ENCODE measurements around the gene HSPA1B.
"Not testable (repeated sequence)": the region's sequence is repeated elsewhere in the genome, so short reads cannot be mapped to it uniquely, and the experiment has no call there.

Gene HSPA1B

DNA sequence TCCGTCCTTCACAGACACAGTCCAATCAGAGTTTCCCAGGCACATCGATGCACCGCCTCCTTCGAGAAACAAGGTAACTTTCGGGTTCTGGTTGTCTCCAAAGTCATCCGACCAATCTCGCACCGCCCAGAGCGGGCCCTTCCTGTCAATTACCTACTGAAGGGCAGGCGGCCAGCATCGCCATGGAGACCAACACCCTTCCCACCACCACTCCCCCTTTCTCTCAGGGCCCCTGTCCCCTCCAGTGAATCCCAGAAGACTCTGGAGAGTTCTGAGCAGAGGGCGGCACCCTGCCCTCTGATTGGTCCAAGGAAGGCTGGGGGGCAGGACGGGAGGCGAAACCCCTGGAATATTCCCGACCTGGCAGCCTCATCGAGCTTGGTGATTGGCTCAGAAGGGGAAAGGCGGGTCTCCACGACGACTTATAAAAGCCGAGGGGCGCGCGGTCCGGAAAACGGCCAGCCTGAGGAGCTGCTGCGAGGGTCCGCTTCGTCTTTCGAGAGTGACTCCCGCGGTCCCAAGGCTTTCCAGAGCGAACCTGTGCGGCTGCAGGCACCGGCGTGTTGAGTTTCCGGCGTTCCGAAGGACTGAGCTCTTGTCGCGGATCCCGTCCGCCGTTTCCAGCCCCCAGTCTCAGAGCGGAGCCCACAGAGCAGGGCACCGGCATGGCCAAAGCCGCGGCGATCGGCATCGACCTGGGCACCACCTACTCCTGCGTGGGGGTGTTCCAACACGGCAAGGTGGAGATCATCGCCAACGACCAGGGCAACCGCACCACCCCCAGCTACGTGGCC, at the start of gene HSPA1B:
Gene HSPA1B (plus strand): TSS at position 453 of the 794 bp plus-strand sequence. CDS start 213 bp downstream, at position 666.
- DNase-seq (ENCODE audit: low read depth in 2 of 2) = peak; percentile 80 to 82

DNA sequence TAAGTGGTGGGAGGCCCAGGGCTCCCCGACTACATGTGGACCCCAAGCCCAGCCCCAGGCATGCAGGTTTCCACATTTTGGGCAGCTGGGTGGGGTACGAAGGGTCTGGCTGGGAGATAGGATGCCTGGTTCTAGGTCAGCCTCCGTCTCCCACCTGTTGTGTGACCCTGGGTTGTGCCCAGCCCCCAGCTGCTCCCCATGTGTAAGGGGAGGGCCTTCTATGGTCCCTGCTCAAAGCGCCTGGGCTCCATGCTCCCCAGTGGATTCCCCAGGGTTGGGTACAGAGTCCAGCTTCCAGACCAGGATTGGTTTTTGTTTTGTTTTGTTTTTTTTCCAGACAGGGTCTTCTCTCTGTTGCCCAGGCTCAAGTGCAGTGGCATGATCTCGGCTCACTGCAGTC, 49.3 kb upstream of the HSPA1B start:
- no peak for DNase-seq (ENCODE audit: low read depth in 2 of 2)

DNA sequence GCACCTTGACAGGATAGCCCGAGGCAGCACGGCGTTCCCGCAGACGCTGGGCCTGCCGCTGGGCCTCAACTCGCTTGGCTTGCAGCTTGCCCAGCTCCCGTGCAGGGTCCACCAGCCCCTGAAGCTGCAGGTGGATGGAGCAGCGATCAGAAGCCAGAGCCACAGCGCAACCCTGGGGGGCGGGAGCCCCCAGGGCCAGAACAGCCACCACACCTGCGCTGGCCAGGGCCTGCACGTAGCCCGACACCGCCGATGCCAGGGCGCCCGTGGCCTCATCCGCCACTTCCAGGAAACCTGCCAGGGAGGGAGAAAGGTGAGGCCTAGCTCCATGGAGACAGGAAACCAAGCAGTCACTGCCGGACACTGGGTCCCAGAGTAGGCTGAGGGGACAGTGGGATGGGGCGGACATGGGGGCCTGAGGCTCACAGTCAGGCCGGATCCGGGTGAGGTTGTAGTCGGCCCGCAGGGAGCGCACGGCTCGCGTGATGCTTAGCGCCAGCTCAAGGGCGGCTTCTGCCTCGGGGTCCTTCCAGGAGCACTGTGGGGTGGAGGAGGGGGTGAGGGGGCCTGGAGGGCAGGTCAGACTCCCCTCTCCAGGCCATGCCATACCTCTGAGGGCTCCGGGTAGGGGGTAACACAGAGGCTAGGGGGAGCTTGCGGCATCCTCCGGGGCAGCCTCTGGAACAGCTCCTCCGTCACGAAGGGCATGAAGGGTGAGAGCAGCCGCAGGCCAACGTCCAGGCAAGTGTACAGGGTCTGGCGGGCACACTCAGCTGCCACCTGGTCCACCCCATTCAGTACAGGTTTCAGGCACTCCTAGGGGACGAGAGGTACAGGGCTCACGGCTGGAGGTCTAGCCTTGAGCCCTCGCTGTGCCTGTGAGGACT, 48.3 kb upstream of the HSPA1B start:
- no peak for DNase-seq (ENCODE audit: low read depth in 2 of 2)

DNA sequence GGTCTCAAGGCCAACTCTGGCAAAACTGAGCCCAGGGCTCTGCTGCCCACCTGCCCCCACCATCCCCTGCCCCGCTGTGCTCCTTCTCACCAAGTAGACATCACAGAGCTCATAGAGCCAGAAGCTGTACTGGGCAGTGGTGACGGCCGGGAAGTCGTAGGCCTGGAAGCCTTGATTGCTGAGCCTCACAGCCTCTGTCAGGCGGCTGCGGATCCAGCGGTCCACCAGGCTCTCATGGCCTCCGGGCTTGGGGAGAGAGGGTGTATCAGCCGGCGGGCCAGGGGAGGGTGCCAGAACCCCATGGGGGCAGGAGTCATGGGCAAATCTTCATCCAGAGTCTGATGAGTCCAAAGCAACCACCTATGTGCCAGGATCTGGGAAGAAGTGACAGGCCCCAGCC, 47.6 kb upstream of the HSPA1B start:
- DNase-seq (ENCODE audit: low read depth in 2 of 2) = no peak

DNA sequence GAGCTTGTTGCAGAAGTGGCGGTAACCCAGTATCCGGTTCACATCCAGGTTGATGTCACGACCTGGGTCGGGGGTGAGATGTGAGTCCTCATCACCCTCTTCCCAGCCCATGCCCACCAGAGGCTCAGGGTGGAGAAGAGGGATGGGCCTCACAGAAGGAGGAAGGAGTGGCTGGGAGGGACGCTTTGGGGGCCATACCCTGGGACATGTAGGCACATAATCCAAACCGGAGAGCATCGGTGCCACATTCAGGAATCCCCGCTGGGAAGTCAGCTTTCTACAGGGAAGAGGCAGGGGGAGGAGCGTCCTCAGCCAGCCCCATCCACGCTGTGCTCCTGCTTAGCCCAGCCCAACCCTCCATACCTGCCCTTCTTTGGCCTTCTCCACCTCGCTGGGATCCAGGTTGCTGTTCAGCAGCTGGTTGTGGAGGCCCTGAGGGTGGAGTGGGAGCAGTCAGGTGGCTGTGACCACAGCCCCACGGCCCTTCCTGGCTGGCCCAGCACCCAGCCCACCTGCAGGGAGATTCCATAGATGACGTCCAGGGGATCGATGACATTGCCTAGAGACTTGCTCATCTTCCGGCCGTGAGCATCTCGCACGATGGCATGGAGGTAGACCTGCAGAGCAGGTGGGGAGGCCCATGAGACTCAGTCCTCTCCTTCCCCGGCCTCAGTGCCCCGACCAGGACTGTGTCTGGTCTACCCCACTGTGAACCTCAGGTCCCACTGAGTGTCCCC, 46.9 kb upstream of the HSPA1B start:
- no peak for DNase-seq (ENCODE audit: low read depth in 2 of 2)

DNA sequence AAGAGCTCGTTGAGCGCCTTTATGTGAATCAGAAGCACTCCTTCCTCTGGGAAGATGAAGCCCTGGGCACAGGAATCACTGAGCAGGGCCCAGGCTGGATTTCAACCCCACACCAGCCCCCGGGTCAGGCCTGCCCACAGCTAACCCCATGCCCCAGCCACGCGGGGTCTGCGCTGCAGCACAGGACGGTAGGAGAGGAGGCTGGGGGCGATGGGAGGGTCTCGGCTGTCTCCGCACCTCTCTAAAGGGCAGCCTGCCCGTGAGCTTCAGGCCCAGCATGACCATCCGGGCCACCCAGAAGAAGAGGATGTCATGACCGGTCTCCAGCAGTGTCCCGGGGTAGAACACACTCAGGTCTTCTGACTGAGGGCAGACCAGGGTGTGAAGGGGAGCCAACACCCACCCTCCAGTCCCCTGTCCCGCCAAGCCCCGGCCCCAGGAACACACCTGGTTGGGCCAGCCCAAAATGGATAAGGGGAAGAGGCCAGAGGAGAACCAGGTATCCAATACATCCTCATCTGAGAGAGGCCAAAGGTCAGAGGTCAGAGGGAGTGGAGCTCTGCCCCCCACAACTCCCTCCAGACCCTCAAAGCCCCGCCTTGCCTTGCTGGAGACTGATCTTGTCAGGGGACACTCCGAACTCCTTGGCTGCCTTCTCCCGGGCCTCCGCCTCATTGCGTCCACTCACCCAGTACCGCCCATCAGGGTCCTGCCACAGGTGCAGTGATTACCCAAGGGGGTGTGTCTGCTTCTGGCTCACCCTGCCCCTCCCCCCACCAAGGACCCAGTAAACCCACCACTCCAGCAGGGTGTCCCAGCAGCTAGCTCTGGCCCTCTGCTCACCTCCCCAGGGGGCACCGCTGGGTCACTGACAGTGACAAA, 46.1 kb upstream of the HSPA1B start:
- DNase-seq (ENCODE audit: low read depth in 2 of 2) = no peak

DNA sequence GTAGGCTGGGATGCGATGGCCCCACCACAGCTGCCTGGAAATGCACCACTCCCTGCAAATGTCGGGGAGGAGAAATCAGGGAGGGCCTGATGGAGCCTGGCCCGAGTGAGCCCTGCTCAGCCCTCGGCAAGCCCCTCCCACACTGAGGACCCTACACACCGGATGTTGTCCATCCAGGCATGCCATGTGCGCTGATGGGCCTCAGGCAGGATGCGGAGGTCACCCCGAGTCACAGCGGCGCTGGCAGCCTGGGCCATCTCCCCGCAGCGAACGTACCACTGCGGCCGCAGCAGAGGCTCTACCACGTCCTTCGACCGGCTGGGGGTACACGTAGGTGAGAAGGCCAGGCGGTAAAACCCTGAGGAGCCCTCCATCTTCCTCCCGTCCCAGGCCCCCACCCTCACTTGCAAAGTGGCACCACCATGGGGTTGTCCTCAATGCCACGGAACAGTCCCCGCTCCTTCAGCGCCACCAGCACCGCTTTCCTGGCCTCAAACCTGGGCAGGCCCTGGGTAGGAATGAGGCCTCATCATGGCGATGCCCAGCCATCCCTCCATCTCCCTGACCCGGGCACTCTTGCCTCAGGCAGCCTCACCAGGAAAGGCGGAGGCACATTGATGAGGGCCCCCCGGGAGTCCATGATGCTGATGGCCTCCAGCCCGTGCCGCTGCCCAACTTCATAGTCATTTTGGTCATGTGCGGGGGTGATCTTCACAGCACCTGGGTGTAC, 45.2 kb upstream of the HSPA1B start:
- no peak for DNase-seq (ENCODE audit: low read depth in 2 of 2)

DNA sequence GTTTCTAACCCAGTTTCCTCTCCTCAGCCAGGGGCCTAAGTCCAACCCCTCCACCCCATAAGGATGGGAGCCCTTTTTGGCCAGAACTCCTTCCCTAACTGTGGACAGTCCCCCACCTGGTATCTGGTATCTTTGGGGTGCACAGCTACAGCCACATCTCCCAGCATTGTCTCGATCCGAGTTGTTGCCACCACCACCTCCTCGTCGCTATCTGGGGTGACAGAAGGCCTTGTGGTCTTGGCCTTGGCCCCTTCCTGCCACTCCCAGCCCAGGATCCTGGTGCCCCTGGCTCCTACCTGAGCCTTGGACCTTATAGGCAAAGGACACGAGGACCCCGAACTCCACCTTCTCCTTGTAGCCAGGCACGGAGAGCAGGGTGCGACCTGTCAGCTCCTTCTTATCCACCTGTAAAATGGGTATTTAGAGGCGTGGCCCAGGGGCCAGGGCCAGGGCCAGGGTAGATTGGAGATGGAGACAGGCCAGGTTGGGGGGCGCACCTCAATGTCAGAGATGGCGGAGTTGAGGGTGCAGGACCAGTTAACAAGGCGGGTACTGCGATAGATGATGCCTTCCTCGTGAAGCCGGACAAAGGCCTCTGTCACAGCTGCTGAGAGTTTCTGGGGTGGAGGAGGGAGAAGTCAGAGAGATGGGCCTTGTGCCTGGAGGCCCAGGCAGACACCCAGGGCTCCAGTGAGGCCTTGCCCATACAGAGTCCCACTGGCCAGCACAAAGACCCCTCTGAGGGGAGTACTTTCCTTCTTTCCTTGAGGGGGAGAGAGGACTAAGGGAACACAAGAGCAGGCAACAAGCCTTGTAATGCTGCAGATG, 43.2 kb upstream of the HSPA1B start:
- DNase-seq (ENCODE audit: low read depth in 2 of 2) = no peak

DNA sequence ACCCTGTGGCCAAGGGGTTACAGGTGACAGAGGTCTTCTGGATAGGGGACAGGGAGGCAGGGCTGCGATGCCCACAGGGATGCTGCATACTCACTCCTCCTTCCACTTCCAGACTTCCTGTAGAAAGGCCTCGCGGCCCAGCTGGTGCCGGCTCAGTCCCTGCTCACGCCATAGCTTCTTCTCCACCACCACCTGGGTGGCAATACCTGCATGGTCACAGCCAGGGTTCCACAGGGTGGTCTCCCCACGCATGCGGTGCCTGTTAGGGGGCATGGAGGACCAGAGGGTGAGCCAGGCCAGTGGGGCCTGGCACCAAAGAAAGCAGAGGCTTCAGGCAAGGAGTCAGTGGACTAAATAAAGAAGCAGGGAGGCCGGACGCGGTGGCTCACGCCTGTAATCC, 42.1 kb upstream of the HSPA1B start:
- DNase-seq (ENCODE audit: low read depth in 2 of 2) = no peak

DNA sequence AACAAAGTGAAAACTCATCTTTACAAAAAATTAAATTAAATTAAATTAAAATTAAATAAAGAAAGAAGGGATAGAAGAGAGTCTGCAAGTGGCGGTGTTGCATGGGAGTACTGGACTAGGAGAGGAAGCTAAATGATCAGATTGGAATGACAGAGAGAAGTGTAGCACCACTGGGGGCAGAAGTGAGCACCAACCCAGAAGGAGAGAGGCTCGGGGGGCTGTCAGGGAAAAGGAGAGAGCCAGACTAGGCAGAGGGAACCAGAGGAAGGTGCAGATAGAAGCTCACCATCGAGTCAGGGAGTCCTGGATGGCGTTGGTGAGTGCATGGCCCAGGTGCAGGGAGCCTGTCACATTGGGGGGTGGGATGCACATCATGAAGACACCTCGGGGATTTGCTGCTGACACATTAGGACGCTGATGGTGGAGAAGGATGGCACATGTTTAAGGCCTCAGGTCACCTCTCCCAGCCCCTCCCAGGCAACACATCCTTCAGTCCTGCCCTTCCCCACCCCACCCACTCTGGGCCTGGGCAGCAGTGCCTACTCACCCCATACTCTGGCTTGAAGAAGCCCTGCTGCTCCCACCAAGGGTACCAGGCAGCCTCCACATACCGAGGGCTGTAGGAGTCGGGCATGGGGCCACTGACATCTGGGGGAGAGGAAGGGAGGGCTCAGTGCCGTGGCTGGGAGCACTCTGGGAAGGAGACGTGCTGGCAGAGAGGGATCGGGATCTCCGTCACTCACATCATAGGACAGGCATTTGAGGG, 36.0 kb upstream of the HSPA1B start:
- no peak for DNase-seq (ENCODE audit: low read depth in 2 of 2)

DNA sequence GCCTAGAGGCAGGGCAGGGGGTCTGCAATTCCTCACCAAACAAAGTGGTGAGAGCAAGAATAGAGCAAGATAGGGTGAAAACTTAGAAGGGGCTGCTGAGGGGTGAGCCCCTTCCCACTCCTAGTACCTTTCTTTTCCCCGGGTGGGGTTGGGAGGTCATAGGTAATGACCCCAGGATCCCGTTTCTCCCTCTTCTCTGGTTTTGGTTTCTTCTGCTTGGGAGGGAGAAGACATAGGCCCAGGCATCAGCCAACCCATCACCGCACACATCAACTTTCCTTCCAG, 35.5 kb upstream of the HSPA1B start:
- no peak for DNase-seq (ENCODE audit: low read depth in 2 of 2)

DNA sequence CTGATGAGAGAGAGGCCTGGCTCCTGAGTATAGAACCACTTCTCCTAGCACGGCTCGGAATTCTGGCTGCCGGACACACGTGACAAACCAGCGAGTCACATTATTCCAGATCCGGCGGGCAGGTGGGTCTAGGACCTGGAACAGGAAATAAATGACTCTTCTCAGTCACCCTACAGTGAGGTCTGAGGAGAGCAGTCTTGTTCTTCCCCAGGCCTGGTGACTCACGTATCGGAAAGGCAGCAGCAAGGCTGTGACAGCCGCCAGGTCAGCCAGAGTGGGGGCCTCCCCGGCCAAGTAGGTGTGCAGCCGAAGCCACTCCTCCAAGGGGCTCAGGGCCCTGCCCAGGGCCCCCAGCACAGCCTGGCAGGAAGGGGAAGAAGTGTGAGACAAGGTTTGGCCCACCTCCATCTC, 34.8 kb upstream of the HSPA1B start:
- no peak for DNase-seq (ENCODE audit: low read depth in 2 of 2)

DNA sequence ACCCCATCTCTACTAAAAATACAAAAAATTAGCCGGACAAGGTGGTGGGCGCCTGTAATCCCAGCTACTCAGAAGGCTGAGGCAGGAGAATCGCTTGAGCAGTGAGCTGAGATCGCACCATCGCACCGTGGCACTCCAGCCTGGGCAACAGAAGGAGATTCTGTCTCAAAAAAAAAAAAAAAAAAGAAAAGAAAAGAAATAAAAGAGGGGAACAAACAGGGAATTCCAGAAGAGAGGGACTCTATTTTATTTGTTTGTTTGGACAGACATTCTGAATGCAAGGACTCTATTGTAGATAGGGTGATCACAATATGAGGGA, 33.7 kb upstream of the HSPA1B start:
- not testable (repeated sequence) for DNase-seq (ENCODE audit: low read depth in 2 of 2)

DNA sequence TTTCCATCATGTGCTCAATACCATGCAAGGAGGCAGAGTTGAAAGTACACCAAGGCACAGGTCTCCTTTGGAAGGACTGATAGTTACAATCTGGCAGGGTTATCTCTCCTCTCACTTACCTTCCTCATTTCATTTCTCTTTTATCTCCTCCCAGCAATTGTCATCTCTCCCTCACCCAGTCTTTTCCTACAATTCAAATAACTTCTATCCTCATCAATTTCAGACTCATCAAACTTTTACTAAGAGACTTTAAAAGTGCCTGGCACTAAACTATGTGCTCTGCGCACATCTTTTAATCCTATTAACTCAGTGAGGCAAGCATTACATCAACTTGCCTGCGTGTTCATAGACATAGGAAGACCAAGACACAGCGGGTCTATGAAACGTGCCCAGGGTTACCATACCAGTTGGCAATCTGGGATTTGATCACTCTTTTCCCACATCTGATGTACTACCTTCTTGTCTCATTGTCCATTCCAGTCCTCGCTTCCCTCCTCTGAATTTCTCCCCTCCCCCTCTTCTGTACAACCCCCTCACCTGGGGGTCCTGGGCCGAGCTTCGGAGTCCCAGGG, 33.2 kb upstream of the HSPA1B start:
- no peak for DNase-seq (ENCODE audit: low read depth in 2 of 2)

DNA sequence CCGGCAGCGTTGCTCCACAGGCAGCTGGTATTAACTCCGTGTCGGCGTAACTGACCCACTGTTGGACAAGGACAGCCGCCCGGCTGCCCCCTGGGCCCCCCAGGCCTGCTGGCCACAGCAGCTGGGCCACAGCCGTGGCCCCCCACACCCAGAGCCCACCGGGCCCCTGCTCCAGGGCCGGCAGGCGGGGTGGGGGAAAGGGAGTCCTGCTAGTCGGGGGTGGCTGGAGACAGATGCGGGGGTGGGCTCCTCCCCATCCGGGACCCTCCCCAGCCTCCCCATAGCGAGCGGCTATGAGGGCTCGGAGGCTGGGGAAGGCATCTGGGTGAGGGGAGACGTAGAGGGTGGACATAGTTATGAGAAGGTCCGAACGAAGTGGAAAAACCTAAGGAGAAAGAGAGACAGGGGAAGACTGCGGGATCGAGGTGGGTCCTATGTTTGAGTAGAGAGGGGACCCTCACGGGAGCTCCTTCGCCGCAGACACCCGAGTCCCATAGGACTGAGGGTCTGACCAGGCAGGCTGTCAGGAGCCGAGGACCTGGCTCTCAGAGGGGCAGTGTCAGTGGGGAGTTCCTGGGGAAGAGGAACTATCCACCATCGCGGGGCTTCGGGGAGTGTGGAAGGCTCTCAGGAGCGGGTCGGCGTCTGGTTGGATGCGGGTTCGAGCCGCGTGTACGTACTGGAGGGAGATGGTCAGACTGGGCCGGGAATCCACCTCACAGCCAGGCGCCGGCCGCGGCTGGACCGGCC, 32.5 kb upstream of the HSPA1B start:
- no peak for DNase-seq (ENCODE audit: low read depth in 2 of 2)

DNA sequence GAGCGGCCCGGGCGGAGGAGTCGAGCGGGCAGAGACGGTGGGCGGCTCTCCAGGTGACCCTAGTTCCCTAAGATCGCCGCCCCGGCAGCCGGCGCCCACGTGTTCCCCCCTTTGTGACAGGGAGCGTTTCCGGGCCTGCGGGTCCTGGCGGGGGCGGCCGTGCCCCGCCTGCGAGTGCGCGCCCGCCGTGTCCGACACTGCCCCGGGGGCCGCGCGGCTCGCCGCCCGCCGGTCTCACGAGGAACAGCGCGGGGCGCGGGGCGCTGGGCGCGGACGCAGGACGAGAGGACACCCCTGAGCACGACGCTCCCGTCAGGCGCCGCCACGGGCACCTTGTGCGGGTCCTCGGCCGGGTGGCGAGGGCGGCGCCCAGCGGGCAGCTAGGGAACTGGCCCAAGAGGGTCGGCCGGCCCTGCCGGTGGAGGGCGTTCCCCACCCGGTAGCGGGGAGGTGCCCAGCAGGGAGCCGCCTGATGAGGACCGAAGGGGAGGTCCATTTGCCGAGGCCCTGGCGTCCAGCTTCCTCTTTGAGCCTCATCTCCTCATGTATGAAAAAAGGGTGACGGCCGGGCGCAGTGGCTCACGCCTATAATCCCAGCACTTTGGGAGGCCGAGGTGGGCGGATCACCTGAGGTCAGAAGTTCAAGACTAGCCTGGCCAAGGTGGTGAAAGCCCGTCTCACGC, 31.8 kb upstream of the HSPA1B start, which contains the start of gene VARS1:
Gene VARS1 (minus strand): TSS at position 137 of the 683 bp plus-strand sequence. CDS start 535 bp downstream, outside the sequence.
- peak; percentile 62 to 72 for DNase-seq (ENCODE audit: low read depth in 2 of 2)

DNA sequence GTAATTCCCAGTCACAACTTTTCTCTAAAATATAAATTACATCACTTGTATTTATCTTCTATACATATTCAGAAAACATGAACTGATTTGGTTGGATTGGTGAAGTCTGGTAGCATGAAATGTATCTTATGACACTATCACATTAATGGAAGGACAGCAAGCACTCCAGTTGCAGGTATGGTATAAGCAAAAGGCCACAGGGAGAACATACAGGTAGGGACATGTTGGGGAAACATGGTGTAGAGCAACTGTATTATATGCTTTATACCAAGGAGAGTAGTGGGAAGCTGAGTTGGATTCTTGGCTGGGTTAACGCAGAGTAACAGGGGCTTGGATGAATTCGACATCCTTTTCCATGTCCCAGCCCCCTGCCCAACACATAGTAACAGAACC, 30.5 kb upstream of the HSPA1B start:
- no peak for DNase-seq (ENCODE audit: low read depth in 2 of 2)
